HG03108 (cell line): ENCODE data around the gene USP44.
"Not testable (repeated sequence)": the region's sequence is repeated elsewhere in the genome, so short reads cannot be mapped to it uniquely, and the experiment has no call there.

Experiments used
- ATAC-seq: cut with Tn5 transposase; IDR thresholded peaks from one replicate; pipeline ENCODE4 v1.9.1; 2021; ENCODE audit warnings: moderate library complexity; ENCODE audit not compliant: unreplicated experiment

USP44 gene

GRCh38 chr12:95511977-95512376, 39.3 kb downstream of the USP44 start:
- ATAC-seq: no peak

GRCh38 chr12:95509300-95509699, 42.0 kb downstream of the USP44 start:
- ATAC-seq: no peak

- ATAC-seq: no peak
These were observed 44.4 kb downstream of the USP44 start for GRCh38 chr12:95506707-95507523.

GRCh38 chr12:95505039-95505438, 46.2 kb downstream of the USP44 start:
- no peak for ATAC-seq

GRCh38 chr12:95504140-95504539, 47.1 kb downstream of the USP44 start:
- ATAC-seq: no peak

- no peak for ATAC-seq
These were observed 51.5 kb downstream of the USP44 start for GRCh38 chr12:95499772-95500171.

GRCh38 chr12:95498968-95499367, 52.3 kb downstream of the USP44 start:
- ATAC-seq: no peak

GRCh38 chr12:95497031-95497430, 54.2 kb downstream of the USP44 start:
- no peak for ATAC-seq

- ATAC-seq: no peak
These were observed 55.8 kb downstream of the USP44 start for GRCh38 chr12:95495433-95495832.

GRCh38 chr12:95494888-95495287, 56.4 kb downstream of the USP44 start:
- no peak for ATAC-seq

- no peak for ATAC-seq
These were observed 58.8 kb downstream of the USP44 start for GRCh38 chr12:95492462-95492861.

GRCh38 chr12:95487024-95487423, 64.3 kb downstream of the USP44 start:
- ATAC-seq: no peak

GRCh38 chr12:95484524-95484923, 66.8 kb downstream of the USP44 start:
- no peak for ATAC-seq

- not testable (repeated sequence) for ATAC-seq
These were observed 68.7 kb downstream of the USP44 start for GRCh38 chr12:95482564-95482963.

- ATAC-seq: no peak
These were observed 69.4 kb downstream of the USP44 start for GRCh38 chr12:95481888-95482287.

- no peak for ATAC-seq
These were observed 70.2 kb downstream of the USP44 start for GRCh38 chr12:95481072-95481471.

- ATAC-seq: no peak
These were observed 71.0 kb downstream of the USP44 start for GRCh38 chr12:95480230-95480629.

GRCh38 chr12:95474660-95474958, 76.7 kb downstream of the USP44 start:
- no peak for ATAC-seq

GRCh38 chr12:95473884-95474659, 77.2 kb downstream of the USP44 start, which contains the start of gene METAP2:
TSS of gene METAP2 (plus strand) at chr12:95474152. CDS start at chr12:95474180, 28 bp downstream.
- peak; percentile 98 for ATAC-seq

GRCh38 chr12:95473231-95473883, 77.9 kb downstream of the USP44 start:
- peak; percentile 29 for ATAC-seq

- ATAC-seq: no peak
These were observed 81.0 kb downstream of the USP44 start for GRCh38 chr12:95470300-95470699.
